Common myeloid progenitor, CD34-positive (primary cell): Measurements from ENCODE around the gene CORO7.

ENCODE experiments used
- CTCF ChIA-PET: fragments of 350-600 bp; sonication (Branson Sonifier 250); formaldehyde crosslinking; loops from one replicate; lab custom pipeline; 2021; ENCODE audit warnings: antibody characterized with exemption; lab: Charles Lee
- POLR2A ChIA-PET: fragments of 350-600 bp; sonication (Branson Sonifier 250); formaldehyde crosslinking; loops from one replicate; lab custom pipeline; 2021; ENCODE audit warnings: antibody characterized with exemption; lab: Charles Lee
- DNase-seq, 3 donors: peaks; one replicate each; pipeline versions ENCODE4 v3.0.0 to v3.0.0-alpha.2; 2013
- H3K27ac ChIP-seq, 2 experiments: 1 replicate in 1 of 2; 2 replicates in 1 of 2; pipeline ENCODE4 v1.7.0; 2013; ENCODE audit warnings: inconsistent platforms in 2 of 2, low read length in 2 of 2, mild to moderate bottlenecking in 2 of 2, low read depth in 1 of 2, moderate library complexity in 1 of 2; ENCODE audit not compliant: severe bottlenecking in 2 of 2, insufficient read depth in 1 of 2, poor library complexity in 1 of 2
- H3K27me3 ChIP-seq, 5 experiments: replicated peaks in 2 of 5; 1 replicate in 3 of 5; 2 replicates in 2 of 5; pipeline versions ENCODE4 v1.6.1 to v1.7.0; 2013; ENCODE audit warnings: low read length in 4 of 5, mild to moderate bottlenecking in 2 of 5, moderate library complexity in 2 of 5, inconsistent platforms in 1 of 5; ENCODE audit not compliant: insufficient read depth in 5 of 5, control insufficient read depth in 4 of 5
- H3K36me3 ChIP-seq, 4 experiments: 1 replicate in 2 of 4; 2 replicates in 2 of 4; pipeline versions ENCODE4 v1.6.1 to v1.7.0; 2013; ENCODE audit warnings: low read length in 3 of 4, control low read depth in 1 of 4, mild to moderate bottlenecking in 1 of 4; ENCODE audit not compliant: control insufficient read depth in 4 of 4, insufficient read depth in 4 of 4
- H3K4me1 ChIP-seq, 4 experiments: 1 replicate in 3 of 4; 2 replicates in 1 of 4; pipeline versions ENCODE4 v1.6.1 to v1.7.1; 2013; ENCODE audit warnings: low read length in 3 of 4, mild to moderate bottlenecking in 3 of 4, control low read depth in 1 of 4, inconsistent platforms in 1 of 4, moderate library complexity in 1 of 4; ENCODE audit not compliant: control insufficient read depth in 4 of 4, insufficient read depth in 4 of 4; ENCODE audit errors: control extremely low read depth in 1 of 4
- H3K4me3 ChIP-seq, 7 experiments: 1 replicate in 4 of 7; 2 replicates in 3 of 7; pipeline versions ENCODE4 v1.5.1 to v1.7.0; 2013; ENCODE audit warnings: mild to moderate bottlenecking in 7 of 7, low read length in 6 of 7, moderate library complexity in 6 of 7, inconsistent platforms in 2 of 7, low read depth in 2 of 7, control low read depth in 1 of 7; ENCODE audit not compliant: insufficient read depth in 4 of 7, control insufficient read depth in 1 of 7; ENCODE audit errors: extremely low read depth in 1 of 7
- H3K9me3 ChIP-seq, 5 experiments: 1 replicate in 4 of 5; 2 replicates in 1 of 5; pipeline versions ENCODE4 v1.6.1 to v1.7.1; 2013; ENCODE audit warnings: low read length in 4 of 5, mild to moderate bottlenecking in 2 of 5, inconsistent platforms in 1 of 5, low read depth in 1 of 5, moderate library complexity in 1 of 5; ENCODE audit not compliant: control insufficient read depth in 4 of 5, insufficient read depth in 2 of 5; ENCODE audit errors: control extremely low read depth in 1 of 5
- WGBS: methylation state at CpG from one replicate; pipeline ENCODE4 v1.1.5; 2013; ENCODE audit not compliant: insufficient coverage; 5-methylcytosine and 5-hydroxymethylcytosine counted together

Gene CORO7

GRCh38 chr16:4360538-4361021, 55.8 kb downstream of the CORO7 start:
- whole genome bisulfite sequencing, result 93% methylated on average over 8 of the region's 11 CpGs
- POLR2A ChIA-PET, result interaction anchor here (1.8 kb wide), 1 partner anchor 22 kb away, joined by 3 read pairs; no protein-coding TSS in a partner anchor
- H3K27ac ChIP-seq, result no peak overlapping the region

GRCh38 chr16:4359914-4360313, 56.5 kb downstream of the CORO7 start:
- peaks cover 0 to 74% (median 45%) of the 10 kb centered on the region in 4 experiments for H3K36me3 ChIP-seq

More at GRCh38 chr16:4360538-4361021, 55.8 kb downstream of the CORO7 start:
- H3K9me3 ChIP-seq, result no peaks in the 10 kb centered on the region
- H3K27me3 ChIP-seq, result no peaks in the 10 kb centered on the region
- no peak overlapping the region for H3K4me3 ChIP-seq
- peaks cover 0 to 78% (median 45%) of the 10 kb centered on the region in 4 experiments for H3K36me3 ChIP-seq
- no peaks in the 10 kb centered on the region for H3K4me1 ChIP-seq
- CTCF ChIA-PET, result interaction anchor here (0.7 to 3.6 kb wide), 4 partner anchors 15 to 42 kb away, joined by 3 to 31 read pairs (median 3); no protein-coding TSS in a partner anchor
- DNase-seq, result peak in 1 of 3 donors; percentile 29

GRCh38 chr16:4358831-4359561, 57.4 kb downstream of the CORO7 start:
- ChIA-PET CTCF (interaction anchor here (0.6 to 3.6 kb wide), 9 partner anchors 8 to 597 kb away, joined by 3 to 31 read pairs (median 4); partner anchors contain the start of genes PAM16 and VASN), POLR2A (interaction anchor here (0.9 kb wide), 1 partner anchor 28 kb away, joined by 4 read pairs; no protein-coding TSS in a partner anchor)
- no peak overlapping the region for H3K27ac ChIP-seq
- DNase-seq, result peak; percentile 41 to 64 (median 53)
- H3K9me3 ChIP-seq, result no peaks in the 10 kb centered on the region
- WGBS, result 68% methylated on average over 10 of the region's 19 CpGs
- H3K4me1 ChIP-seq, result no peaks in the 10 kb centered on the region
- H3K4me3 ChIP-seq, result no peak overlapping the region
- no peaks in the 10 kb centered on the region for H3K27me3 ChIP-seq
- peaks cover 0 to 73% (median 44%) of the 10 kb centered on the region in 4 experiments for H3K36me3 ChIP-seq

More at GRCh38 chr16:4359914-4360313, 56.5 kb downstream of the CORO7 start:
- WGBS, result 100% methylated on average over 3 of the region's 3 CpGs
- ChIA-PET POLR2A (interaction anchor here (0.9 to 1.8 kb wide), 2 partner anchors 22 to 28 kb away, joined by 3 to 4 read pairs; no protein-coding TSS in a partner anchor), CTCF (interaction anchor here (0.8 to 3.6 kb wide), 5 partner anchors 9 to 43 kb away, joined by 3 to 31 read pairs (median 7); partner anchors contain the start of genes PAM16 and VASN)
- H3K27me3 ChIP-seq, result no peaks in the 10 kb centered on the region
- H3K4me3 ChIP-seq, result no peak overlapping the region
- no peak overlapping the region for H3K27ac ChIP-seq
- H3K9me3 ChIP-seq, result no peaks in the 10 kb centered on the region
- DNase-seq, result no peak
- H3K4me1 ChIP-seq, result no peaks in the 10 kb centered on the region

GRCh38 chr16:4358236-4358635, 58.2 kb downstream of the CORO7 start:
- POLR2A ChIA-PET, result no interaction called here

GRCh38 chr16:4356820-4357219, 59.6 kb downstream of the CORO7 start:
- Histone ChIP-seq H3K27me3 (no peaks in the 10 kb centered on the region), H3K4me3 (no peak overlapping the region), H3K4me1 (no peaks in the 10 kb centered on the region), H3K27ac (no peak overlapping the region), H3K36me3 (peaks cover 0 to 58% (median 37%) of the 10 kb centered on the region in 4 experiments), H3K9me3 (no peaks in the 10 kb centered on the region)
- ChIA-PET POLR2A (no interaction called here), CTCF (interaction anchor here (1.2 kb wide), 1 partner anchor 45 kb away, joined by 3 read pairs; no protein-coding TSS in a partner anchor)
- 100% methylated on average over 7 of the region's 7 CpGs for WGBS
- no peak for DNase-seq

More at GRCh38 chr16:4358236-4358635, 58.2 kb downstream of the CORO7 start:
- H3K9me3 ChIP-seq, result no peaks in the 10 kb centered on the region
- no peaks in the 10 kb centered on the region for H3K27me3 ChIP-seq
- peaks cover 0 to 71% (median 43%) of the 10 kb centered on the region in 4 experiments for H3K36me3 ChIP-seq
- no peak overlapping the region for H3K27ac ChIP-seq
- no peak overlapping the region for H3K4me3 ChIP-seq
- CTCF ChIA-PET, result interaction anchor here (0.8 to 1.9 kb wide), 4 partner anchors 11 to 45 kb away, joined by 3 to 7 read pairs (median 6); no protein-coding TSS in a partner anchor
- no peak for DNase-seq
- 95% methylated on average over 18 of the region's 19 CpGs for WGBS
- H3K4me1 ChIP-seq, result no peaks in the 10 kb centered on the region

GRCh38 chr16:4354512-4355409, 61.6 kb downstream of the CORO7 start:
- Histone ChIP-seq H3K4me3 (no peak overlapping the region), H3K4me1 (peaks cover 0 to 10% (median 9%) of the 10 kb centered on the region in 4 experiments), H3K36me3 (peaks cover 0 to 41% (median 23%) of the 10 kb centered on the region in 4 experiments), H3K27me3 (no peaks in the 10 kb centered on the region), H3K27ac (no peak overlapping the region), H3K9me3 (no peaks in the 10 kb centered on the region)
- WGBS, result 100% methylated on average over 13 of the region's 20 CpGs
- DNase-seq, result no peak
- ChIA-PET POLR2A (no interaction called here), CTCF (no interaction called here)
